Measurements from ENCODE around the gene SPTY2D1.

DNA sequence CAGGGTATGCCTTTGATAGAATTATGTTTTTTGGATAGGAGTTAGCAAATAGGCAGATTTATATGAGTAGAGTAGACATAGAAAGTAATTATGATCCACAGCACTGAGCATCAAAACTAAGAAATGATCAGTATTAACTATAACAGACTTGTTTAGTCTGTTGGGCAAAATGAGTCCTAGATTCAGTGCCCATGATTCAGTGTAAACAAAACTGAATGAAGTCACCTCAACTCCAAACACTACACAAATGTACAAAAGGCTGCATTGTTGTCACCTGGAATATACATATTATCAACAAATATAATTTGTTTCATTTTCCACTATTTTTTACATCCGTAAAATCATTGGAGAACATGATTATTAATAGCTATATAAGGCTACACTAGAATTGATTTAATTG lies 52.3 kb downstream of the SPTY2D1 start:
- no peak for TF ChIP-seq RAD21 (IDR thresholded peaks at IDR 0.05)
- no peak for TF ChIP-seq TAF1 (conservative IDR thresholded peaks at IDR 0.05)
